GM19238 (cell line): ENCODE results near the gene KCNQ5.
A peak's percentile ranks its signal among the peaks of the same experiment; 100 is the strongest.
"Not testable (repeated sequence)": the region's sequence is repeated elsewhere in the genome, so short reads cannot be mapped to it uniquely, and the experiment has no call there.

Source experiments
- DNase-seq: peaks from one replicate; pipeline ENCODE4 v3.0.0; 2011; ENCODE audit warnings: low spot score; ENCODE audit not compliant: insufficient read length

KCNQ5 gene

DNA sequence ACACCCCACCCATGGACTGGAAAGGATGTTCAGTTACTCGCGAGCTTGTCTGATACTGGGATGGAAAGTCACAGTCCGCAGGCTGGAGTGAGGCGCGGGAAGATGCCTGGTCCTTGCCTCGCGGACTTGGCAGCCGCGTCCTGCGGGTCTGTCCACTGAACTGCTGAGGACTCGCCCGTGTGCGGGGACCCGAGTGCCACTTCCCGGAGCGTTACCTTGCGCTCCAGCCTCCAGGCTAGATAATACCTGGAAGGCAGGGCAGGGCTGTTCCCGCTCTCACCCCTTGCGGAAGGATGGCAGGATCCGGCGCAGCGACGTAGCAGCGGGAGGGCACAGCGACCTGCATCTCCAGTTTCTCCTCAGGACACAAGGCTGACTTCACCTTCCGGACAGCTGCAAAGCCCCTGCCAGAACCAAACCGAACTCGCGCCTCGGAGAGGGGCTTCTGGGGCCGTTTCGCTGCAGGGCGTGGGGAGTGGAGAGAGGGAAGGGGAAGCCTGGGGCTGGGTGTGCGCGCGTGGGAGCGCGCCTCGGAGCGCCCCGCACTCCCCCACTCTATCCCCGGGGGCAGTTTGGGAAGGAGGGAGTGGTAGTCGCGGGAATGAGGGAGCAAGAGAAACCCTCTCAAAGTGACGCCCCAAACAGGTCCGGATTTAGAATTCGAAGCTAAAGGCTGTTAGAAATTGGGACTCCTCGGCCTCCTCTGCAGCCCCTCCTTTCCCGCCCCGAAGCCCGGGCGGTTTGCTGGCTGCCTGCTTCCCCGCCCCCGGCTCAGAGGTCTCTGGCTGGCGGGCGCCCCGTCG lies at the start of gene KCNQ5:
TSS of gene KCNQ5 (plus strand) at position 774 of the 803 bp plus-strand sequence.
- peak; percentile 14 for DNase-seq

DNA sequence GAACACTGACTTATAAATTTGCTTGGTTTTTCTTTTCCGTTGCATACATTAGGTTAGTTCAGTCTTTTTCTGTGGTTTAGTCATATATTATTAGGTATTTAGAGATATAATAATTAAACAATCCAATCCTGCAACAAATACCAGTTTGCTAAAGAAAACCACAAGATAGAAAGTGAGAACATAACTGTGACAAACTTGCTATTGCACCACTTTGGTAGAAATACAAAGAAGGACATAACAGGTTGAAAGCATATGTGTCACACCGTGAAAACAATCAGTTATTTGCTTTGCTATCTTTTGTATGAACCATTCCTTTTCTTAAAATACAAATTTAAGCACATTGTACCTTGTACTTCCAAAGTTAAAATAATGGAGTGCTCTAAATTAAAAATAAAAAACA lies 42.0 kb upstream of the KCNQ5 start:
- no peak for DNase-seq

DNA sequence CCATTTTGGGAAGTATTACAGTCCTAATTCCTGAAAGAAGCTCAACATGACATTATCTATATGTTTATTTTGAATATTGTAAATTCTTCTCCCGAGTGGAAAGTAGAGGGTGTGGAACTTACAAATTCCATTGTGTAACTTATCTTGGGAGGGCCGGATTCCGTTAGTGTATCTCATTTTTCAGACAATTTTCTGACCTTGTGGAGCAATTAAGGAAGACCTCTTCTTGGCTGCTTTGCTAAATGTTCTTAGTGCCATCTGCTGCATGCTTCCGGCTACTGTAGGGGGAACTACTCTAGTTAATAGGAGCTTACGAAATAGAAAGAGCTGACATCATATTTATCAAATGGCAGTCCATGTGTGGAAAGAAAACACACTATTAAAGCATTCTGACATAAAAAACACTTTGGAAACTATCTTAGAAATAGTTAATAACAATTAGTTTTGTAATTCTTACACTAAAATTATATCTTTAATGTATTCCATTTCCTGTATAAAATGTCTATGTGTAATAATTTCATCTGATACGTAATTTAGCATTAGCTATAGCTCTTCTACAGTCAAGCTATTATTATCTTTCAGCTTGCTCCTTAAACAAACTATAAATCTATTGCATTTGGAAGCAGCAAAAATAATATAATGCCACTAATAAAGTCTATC lies 41.5 kb upstream of the KCNQ5 start:
- DNase-seq, result peak; percentile 11

DNA sequence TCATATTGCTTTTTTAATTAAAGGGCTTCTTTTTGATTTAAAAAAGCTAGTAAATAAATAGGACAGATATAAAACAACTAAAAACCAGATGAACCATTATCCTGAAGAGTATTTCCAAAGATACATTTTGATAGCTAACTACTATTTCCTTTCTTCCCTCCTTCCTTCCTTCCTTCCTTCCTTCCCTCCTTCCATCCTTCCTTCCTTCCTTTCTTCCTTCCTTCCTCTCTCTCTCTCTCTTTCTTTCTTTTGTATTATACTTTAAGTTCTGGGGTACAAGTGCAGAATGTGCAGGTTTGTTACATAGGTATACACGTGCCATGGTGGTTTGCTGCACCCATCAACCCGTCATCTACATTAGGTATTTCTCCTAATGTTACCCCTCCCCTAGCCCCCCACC lies 40.9 kb upstream of the KCNQ5 start:
- DNase-seq, result not testable (repeated sequence)

DNA sequence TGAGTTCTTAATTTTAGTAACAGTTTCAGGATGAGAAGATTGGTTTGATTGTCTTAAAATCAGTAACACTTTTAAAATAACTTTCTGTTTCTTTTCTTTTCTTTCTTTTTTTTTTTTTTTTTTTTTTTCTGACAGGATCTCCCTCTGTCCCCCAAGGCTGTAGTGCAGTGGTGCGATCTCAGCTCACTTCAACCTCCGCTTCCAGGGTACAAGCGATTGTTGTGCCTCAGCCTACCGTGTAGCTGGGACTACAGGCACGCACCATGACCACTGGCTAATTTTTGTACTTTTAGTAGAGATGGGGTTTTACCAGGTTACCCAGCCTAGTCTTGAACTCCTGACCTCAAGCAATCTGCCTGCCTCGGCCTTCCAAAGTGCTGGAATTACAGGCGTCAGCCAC lies 33.7 kb upstream of the KCNQ5 start:
- no peak for DNase-seq

DNA sequence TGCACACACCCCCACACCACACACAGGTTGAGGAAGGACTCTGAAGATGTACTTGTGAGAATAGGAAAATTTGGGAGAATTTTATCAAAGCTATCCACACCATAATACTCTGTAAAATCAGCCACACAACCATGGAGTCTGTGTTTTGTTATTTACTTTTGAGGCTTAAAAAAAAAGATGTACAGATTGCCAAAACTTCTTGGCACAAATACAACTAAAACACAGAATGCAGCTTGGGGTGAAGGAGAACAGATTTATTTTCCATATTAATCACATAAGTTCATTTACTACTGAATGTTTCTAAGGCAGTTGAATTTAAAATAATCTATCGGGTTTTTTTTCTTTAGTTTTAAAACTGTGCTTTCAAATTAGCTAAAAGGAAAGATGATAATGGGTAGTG lies 32.8 kb upstream of the KCNQ5 start:
- DNase-seq, result no peak

DNA sequence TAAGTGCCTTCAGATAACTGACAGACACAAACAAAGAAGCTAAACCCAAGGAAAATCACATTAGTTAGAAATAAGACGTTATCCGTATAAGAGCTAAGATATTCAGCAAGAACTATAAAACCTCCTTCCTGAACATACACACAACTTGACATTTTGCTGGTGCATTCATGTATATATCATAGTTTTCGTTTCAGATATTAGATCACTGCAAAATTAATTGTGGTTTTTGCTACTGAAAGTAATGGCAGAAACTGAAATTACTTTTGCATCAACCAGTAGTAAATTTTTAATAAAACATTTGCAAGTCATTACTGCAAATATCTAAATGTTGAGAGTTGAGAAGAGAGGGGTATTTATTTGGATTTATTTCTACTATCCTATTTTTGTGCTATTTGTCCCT lies 26.1 kb upstream of the KCNQ5 start:
- no peak for DNase-seq

DNA sequence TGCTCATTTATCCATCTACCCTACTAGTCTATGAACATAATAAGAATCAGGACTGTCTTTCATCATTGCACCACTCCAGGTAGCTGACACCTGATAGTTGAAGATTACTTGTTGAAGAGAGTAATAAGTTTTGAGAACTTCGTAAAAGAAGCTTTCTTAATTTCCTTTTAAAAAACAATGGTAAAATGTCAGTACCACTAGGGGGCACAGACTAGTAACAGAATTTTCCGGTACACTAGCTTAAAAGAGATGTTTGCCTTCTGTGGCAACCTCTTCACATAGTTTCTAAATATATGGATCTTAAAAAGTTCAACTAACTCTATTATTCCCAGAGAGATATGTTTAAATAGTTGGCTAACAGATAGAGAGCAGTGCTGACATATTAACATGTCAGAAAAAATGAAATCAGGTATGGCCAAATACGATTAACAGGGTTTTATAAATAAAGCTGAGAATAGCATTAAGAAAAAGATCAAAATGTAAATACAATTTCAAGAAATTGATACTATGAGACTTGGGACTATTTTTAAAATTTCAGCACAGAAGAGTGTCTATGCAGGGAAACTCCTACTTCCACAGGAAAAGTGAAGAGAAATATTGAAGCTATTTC lies 5.4 kb upstream of the KCNQ5 start:
- DNase-seq, result no peak

DNA sequence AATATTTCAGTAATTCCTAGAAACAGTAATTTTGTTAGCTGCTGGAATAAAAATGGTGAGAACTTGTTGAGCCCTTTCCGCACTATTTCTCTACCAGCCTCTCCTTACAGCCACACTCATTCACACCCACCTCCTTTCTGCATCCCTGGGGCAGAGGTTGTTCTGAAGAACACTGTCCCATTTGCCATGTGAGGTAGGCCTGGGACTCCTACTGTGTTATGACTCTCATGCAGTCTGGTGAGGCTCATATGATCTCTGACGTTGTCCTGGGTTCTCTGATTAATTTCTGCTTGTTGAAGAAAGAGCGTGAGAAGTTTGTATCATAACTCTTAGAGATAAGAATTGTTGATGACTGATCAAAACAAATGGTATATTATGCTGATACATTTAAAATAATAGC lies 4.1 kb upstream of the KCNQ5 start:
- no peak for DNase-seq

DNA sequence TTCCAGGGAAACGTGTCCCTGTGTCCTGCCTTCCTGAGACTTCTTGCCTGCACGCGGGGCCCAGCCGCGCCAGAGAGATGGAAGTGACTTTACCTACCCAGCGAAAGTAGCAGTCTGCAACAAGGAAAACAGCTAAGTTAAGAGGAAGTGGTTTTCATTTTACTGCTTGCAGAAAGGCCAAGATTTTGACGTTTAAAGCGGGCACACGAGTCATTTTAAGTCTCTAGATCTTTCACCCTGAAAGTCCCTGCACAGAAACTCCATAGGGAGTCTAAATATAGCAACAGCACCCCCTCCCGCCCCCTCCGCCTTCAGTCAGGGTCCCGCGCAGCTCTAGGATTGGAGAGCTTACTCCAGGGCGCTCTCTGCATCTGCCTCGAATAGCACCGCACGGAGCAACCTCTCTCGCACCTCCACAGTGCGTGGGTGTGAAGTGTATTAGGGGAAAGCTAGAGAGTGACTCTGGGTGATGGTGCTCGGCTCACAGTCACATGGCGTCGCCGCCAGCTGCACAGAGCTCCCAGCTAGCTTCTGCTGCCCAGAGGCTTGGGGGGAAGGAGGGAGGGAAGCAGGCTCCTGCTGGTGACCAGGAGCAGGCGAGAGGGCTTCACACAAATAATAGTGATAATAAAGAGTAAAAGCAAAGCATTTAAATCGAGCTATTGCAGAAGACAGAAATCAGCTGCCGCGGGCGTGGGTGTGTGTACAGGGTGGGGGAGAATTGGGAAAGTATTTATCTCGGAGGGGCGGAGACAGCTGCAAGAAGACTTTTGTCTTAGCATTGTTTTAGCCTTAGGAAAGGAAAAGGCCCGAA lies 1.8 kb upstream of the KCNQ5 start:
- DNase-seq, result peak; percentile 50

DNA sequence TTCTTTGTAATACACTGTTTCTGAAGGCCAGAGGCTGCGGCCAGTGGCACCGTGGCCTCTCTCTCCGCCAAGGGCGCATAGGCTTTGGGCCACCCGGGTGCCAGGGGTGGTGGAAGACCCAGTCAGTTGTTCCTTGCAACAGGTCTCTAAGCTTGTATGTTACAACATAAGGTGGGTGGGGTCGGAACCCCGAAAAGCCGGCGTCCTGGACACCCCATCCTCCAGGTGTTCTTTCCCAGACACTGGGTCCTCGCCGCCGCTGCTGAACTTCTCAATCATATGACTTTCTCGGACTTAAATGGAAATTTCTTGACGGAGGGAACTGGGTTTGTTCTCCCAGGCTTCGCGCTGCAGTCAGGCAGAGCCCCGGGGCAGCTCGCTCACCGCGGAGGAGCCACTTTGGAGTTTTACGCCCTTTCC lies 983 bp upstream of the KCNQ5 start:
- no peak for DNase-seq

DNA sequence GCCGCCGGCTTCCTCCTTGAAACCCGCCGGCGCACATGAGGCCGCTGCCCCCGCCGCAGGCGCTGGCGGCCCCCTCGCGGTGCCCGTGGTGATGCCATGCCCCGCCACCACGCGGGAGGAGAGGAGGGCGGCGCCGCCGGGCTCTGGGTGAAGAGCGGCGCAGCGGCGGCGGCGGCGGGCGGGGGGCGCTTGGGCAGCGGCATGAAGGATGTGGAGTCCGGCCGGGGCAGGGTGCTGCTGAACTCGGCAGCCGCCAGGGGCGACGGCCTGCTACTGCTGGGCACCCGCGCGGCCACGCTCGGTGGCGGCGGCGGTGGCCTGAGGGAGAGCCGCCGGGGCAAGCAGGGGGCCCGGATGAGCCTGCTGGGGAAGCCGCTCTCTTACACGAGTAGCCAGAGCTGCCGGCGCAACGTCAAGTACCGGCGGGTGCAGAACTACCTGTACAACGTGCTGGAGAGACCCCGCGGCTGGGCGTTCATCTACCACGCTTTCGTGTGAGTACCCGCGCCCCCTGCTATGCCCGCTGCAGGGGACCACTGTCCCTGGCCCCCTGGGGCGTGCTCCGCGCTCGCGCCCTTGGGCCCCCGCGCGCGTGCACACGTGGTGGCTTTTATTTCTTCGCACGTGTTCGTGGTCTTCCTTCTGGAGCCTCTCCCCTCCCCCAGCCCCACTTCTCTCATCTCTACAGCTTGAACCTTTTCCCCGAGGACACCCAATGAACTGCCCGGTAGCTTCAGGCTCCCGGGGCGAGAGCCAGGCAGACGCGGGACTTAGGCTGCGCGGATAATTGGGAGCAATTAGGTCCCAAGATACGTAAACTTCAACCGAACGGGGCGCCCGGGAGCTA lies 453 bp downstream of the KCNQ5 start:
- DNase-seq, result peak; percentile 41

DNA sequence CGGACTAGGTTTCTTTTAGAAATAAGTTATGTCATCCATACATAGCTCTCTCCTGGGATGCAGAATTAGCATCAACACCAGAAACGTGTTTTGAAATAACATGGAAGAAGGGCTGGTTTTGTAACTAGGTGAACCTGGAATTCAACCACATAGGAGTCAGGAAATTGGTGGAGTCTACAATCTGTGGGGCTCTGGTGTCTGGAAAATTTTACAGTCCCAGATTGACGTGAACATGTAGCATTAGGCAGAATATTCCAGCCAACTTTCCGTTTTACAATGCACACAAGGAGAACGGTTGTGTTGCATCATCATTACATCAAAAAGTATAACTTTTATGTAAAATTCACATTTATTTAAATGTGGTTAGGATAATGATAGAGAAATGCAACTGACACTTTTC lies 1.9 kb downstream of the KCNQ5 start:
- DNase-seq, result no peak

DNA sequence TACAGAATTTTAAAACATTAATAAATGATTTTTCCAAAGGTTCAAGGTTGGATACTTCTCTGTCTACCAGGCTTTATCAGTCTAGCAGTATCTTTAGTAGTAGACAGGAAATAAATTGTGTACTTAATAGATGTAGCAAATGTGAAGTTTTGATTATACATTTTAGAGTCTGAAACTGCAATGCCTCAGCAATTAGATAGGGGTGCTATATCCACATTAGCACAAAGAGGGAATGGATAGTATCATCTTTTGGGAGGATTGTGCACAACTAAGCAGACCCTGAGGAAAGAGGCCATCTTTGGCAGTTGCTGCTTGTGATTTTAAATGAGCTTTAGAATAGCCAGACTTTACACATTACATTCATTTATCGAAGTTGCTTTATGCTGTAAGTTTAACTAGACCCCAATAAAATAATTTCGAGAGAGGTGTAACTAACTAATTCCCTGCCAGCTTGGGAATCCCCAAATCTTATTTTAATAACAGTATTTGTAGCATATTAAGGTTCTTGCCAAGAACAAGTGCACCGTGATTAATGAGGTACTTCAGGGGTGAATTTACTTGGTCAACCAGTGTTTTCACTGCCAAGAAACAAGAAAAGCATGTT lies 2.8 kb downstream of the KCNQ5 start:
- DNase-seq, result no peak

DNA sequence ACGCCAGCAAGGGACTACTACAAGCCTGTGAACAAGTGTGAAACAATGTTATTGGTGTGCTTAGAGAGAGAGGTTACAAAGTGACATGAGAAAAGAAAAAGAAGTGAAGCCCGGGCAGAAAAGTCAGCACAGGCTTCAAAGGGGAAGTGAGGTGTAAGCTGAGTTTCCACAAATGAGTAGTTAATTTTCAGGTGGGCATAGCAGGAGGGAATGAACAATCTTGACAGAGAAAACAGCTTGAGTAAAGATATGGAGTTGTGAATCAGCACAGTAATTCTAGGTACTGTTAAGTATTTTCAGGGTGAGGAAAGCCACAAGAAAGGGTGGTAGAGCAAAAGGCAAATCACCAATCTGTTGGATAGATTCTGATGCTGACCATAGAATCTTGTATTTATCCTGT lies 4.3 kb downstream of the KCNQ5 start:
- peak; percentile 30 for DNase-seq

DNA sequence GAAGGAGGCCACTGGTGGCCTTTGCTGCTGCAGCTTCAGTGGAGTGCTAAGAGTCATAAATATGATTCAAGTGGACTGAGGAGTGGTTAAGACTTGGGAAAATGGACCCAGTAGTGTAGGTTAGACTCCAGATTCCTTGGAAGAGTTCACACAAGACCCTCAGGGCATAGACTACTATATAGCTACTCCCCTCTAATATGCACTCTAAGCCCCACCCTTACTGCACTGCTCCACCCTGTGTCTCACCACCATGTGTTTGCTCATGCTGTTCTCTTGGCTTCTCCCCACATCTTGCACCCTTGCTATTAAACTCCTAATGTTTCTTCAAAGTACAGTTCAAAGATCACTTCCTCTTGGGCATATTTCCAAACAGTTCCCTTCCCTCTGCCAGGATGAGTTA lies 5.7 kb downstream of the KCNQ5 start:
- DNase-seq, result no peak

DNA sequence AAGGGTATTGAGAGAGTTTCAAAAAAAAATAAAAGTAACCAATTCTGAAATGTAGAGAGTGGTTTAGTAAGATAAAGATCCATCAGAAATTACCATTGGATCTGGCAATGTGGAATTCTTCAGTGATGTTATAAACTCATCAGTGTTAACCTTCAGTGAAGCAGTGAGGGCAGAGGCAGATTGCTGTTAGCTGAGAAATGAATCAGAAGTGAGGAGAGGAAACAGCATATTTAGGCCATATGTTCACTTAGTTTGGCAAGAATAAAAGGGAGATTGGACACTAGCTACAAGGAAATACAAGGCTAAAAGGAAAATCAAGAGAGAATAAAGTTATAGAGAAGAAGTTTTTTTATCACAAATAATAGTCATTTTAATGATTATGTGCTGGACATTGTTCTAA lies 9.6 kb downstream of the KCNQ5 start:
- DNase-seq, result no peak

DNA sequence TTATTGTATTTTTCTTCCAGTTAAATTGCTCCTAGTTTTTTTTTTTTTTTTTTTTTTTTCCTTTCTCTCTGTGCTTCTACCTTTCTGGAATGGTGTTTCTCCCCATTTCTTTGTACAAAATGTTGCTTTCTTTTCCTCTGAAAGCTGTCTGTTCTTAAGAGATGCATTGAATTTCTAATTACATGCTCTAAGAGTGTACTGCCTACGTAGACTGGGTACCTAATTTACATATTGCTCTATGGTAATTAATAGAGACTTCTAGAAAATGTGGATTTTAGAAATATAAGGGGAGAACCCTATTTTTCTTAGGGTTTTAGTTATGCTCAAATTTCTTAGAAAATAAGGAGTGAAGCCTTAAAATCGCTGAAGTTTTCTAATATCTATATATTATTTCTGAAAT lies 13.8 kb downstream of the KCNQ5 start:
- no peak for DNase-seq

DNA sequence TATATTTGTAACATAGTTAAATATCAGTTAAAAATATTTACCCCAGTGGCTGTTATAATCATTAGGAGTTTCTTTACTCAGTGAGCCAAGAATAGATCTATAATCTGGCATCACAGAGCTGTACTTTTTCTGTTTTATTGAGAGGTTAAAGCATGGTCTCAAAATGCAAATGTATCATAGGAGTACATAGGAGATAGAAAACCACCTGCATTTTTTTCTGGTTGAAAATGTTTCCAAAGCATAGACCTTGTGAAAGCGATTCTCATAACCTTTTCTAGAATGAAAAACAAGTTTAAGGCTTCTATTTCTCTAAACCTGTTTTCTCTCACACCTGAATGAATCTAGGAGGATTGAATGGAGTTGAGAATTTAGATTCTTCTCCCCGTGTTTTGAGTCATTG lies 14.4 kb downstream of the KCNQ5 start:
- no peak for DNase-seq

DNA sequence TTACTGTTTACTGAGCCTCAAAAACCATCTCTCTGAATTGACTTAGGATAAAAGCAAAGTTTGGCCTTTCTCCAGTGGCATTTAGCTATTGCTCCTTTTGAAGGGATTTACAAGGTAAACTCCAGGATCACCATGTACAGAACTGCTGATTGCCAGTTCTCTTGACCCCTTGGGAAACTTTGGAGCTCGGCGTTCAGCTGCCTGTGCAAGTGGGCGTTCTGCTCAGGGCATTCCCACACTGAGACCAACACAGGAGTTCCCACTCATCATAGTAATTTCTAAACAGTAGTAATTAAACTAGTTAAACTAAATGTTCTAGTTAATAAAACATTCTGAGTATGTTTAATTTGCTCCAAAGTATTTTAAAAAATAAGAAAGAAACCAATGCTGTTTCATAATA lies 14.9 kb downstream of the KCNQ5 start:
- no peak for DNase-seq
